DND-41 (cell line): ENCODE data around the gene NOS1AP.

Source experiments
- ATAC-seq: fragments of 200-7000 bp; cut with Tn5 transposase; 3 replicates; pipeline ENCODE4 v1.9.1; 2021; ENCODE audit warnings: low read depth; ENCODE audit not compliant: insufficient read depth
- DNase-seq: peaks from one replicate; pipeline ENCODE4 v3.0.0-alpha.2; 2020
- H2AFZ ChIP-seq: 2 replicates; pipeline ENCODE4 v1.6.0; 2012; ENCODE audit warnings: low read depth, low read length
- H3K27ac ChIP-seq: 2 replicates; pipeline ENCODE4 v1.5.1; 2012; ENCODE audit warnings: low read length, inconsistent platforms
- H3K27me3 ChIP-seq: fragments of 200-600 bp; sonication (generic); 2 replicates; pipeline ENCODE4 v1.6.0; 2012; ENCODE audit warnings: low read length, mild to moderate bottlenecking, inconsistent platforms; ENCODE audit not compliant: insufficient read depth, poor library complexity
- H3K36me3 ChIP-seq: 2 replicates; pipeline ENCODE4 v1.5.1; 2012; ENCODE audit warnings: low read length, inconsistent platforms; ENCODE audit not compliant: insufficient read depth
- H3K4me1 ChIP-seq: 2 replicates; pipeline ENCODE4 v1.5.1; 2012; ENCODE audit warnings: mild to moderate bottlenecking, low read length; ENCODE audit not compliant: insufficient read depth
- H3K4me2 ChIP-seq: 2 replicates; pipeline ENCODE4 v1.6.0; 2012; ENCODE audit warnings: mild to moderate bottlenecking, moderate library complexity, low read length, inconsistent platforms; ENCODE audit not compliant: insufficient read depth
- H3K4me3 ChIP-seq, 2 experiments: fragments of 200-600 bp in 1 of 2; shearing (Covaris generic) in 1 of 2; 2 replicates each; pipeline ENCODE4 v1.5.1; 2012 to 2016; ENCODE audit warnings: inconsistent platforms in 2 of 2, low read length in 2 of 2, mild to moderate bottlenecking in 2 of 2, low read depth in 1 of 2, moderate library complexity in 1 of 2
- H3K79me2 ChIP-seq: 2 replicates; pipeline ENCODE4 v1.6.0; 2012; ENCODE audit warnings: low read length, inconsistent platforms; ENCODE audit not compliant: insufficient read depth
- H3K9ac ChIP-seq: 2 replicates; pipeline ENCODE4 v1.6.0; 2012; ENCODE audit warnings: low read depth, mild to moderate bottlenecking, inconsistent platforms, low read length, moderate library complexity
- H3K9me3 ChIP-seq: 2 replicates; pipeline ENCODE4 v1.5.1; 2012; ENCODE audit warnings: low read length, moderate library complexity, mild to moderate bottlenecking, inconsistent platforms; ENCODE audit not compliant: insufficient read depth, severe bottlenecking
- H4K20me1 ChIP-seq: 2 replicates; pipeline ENCODE4 v1.6.0; 2012; ENCODE audit warnings: low read length; ENCODE audit not compliant: insufficient read depth
- EZH2 ChIP-seq: IDR thresholded peaks from 3 replicates; pipeline ENCODE4 v1.6.1; 2012; ENCODE audit warnings: borderline replicate concordance, low read depth, mild to moderate bottlenecking, moderate library complexity, low read length, inconsistent platforms; ENCODE audit not compliant: severe bottlenecking
- TF ChIP-seq, protein P1 (sequence below): IDR thresholded peaks from 2 replicates; pipeline ENCODE4 v1.5.1; 2012; ENCODE audit warnings: borderline replicate concordance, low read length, moderate library complexity, mild to moderate bottlenecking; ENCODE audit not compliant: poor library complexity, severe bottlenecking; ENCODE audit errors: extremely low read depth

The NOS1AP gene

GRCh38 chr1:162316187-162316586 lies 246.7 kb downstream of the NOS1AP start:
- Histone ChIP-seq H3K79me2 (no peaks in the 10 kb centered on the region), H3K27me3 (no peaks in the 10 kb centered on the region), H3K9ac (no peak overlapping the region), H2AFZ (no peak overlapping the region), H4K20me1 (no peaks in the 10 kb centered on the region), H3K27ac (no peak overlapping the region), H3K4me1 (no peaks in the 10 kb centered on the region), H3K9me3 (no peaks in the 10 kb centered on the region), H3K36me3 (no peaks in the 10 kb centered on the region), H3K4me3 (no peak overlapping the region), H3K4me2 (no peak overlapping the region)
- TF ChIP-seq, protein P1, sequence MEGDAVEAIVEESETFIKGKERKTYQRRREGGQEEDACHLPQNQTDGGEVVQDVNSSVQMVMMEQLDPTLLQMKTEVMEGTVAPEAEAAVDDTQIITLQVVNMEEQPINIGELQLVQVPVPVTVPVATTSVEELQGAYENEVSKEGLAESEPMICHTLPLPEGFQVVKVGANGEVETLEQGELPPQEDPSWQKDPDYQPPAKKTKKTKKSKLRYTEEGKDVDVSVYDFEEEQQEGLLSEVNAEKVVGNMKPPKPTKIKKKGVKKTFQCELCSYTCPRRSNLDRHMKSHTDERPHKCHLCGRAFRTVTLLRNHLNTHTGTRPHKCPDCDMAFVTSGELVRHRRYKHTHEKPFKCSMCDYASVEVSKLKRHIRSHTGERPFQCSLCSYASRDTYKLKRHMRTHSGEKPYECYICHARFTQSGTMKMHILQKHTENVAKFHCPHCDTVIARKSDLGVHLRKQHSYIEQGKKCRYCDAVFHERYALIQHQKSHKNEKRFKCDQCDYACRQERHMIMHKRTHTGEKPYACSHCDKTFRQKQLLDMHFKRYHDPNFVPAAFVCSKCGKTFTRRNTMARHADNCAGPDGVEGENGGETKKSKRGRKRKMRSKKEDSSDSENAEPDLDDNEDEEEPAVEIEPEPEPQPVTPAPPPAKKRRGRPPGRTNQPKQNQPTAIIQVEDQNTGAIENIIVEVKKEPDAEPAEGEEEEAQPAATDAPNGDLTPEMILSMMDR: no peak
- no peak for TF ChIP-seq EZH2
- ATAC-seq: 0 out of 3 replicates have a peak, but pooled peaks have one; percentile 40
- DNase-seq: peak; percentile 5

DNA sequence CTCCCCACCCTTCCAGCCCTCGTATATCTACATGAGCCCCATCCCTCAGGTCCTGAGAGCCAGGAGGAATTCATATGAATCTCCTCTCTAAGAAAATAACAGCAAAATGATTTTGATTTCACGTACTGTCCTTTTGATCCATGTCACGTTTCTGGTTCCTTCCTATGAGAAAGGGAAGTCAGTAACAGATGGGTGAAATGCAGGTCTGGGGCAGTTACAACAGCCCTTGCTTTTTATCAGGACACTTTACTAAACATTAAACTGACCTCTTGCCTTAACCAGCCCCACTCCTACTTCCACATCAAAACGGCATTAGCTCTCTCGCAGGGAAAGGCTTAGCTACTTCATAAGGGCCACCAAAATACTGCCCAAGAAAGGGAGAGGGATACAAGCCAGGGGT lies 248.1 kb downstream of the NOS1AP start:
- no peak overlapping the region for H3K4me2 ChIP-seq
- H3K27me3 ChIP-seq: no peaks in the 10 kb centered on the region
- H3K79me2 ChIP-seq: no peaks in the 10 kb centered on the region
- H3K9ac ChIP-seq: no peak overlapping the region
- H2AFZ ChIP-seq: no peak overlapping the region
- TF ChIP-seq, protein P1: no peak
- TF ChIP-seq EZH2: no peak
- DNase-seq (no peak), ATAC-seq (no peak)
- no peak overlapping the region for H3K27ac ChIP-seq
- H3K4me3 ChIP-seq: no peak overlapping the region
- H4K20me1 ChIP-seq: no peaks in the 10 kb centered on the region
- no peaks in the 10 kb centered on the region for H3K9me3 ChIP-seq
- H3K4me1 ChIP-seq: no peaks in the 10 kb centered on the region
- H3K36me3 ChIP-seq: no peaks in the 10 kb centered on the region

- peaks cover 15% of the 10 kb centered on the region for H3K27me3 ChIP-seq
- H3K9ac ChIP-seq: no peak overlapping the region
- H3K9me3 ChIP-seq: no peaks in the 10 kb centered on the region
- H3K4me3 ChIP-seq: no peak overlapping the region
- no peak for DNase-seq
- TF ChIP-seq EZH2: no peak
- TF ChIP-seq, protein P1: no peak
- no peak overlapping the region for H3K4me2 ChIP-seq
- ATAC-seq: no peak
- H3K27ac ChIP-seq: no peak overlapping the region
- no peaks in the 10 kb centered on the region for H3K4me1 ChIP-seq
- no peak overlapping the region for H2AFZ ChIP-seq
- no peaks in the 10 kb centered on the region for H3K36me3 ChIP-seq
- H4K20me1 ChIP-seq: no peaks in the 10 kb centered on the region
- H3K79me2 ChIP-seq: no peaks in the 10 kb centered on the region
Observed at GRCh38 chr1:162319493-162320175, 250.1 kb downstream of the NOS1AP start.

GRCh38 chr1:162321809-162322422 lies 252.4 kb downstream of the NOS1AP start:
- Histone ChIP-seq H3K36me3 (no peaks in the 10 kb centered on the region), H3K4me2 (no peak overlapping the region), H2AFZ (no peak overlapping the region), H3K9ac (no peak overlapping the region), H4K20me1 (no peaks in the 10 kb centered on the region), H3K27ac (no peak overlapping the region), H3K4me1 (no peaks in the 10 kb centered on the region), H3K79me2 (no peaks in the 10 kb centered on the region), H3K27me3 (peaks cover 38% of the 10 kb centered on the region), H3K4me3 (no peak overlapping the region), H3K9me3 (no peaks in the 10 kb centered on the region)
- no peak for DNase-seq
- ATAC-seq: no peak
- no peak for TF ChIP-seq EZH2
- TF ChIP-seq, protein P1: no peak
